ENCODE measurements around the gene MUS81. TPM values are rescaled to one million over a fixed set of nuclear protein-coding genes. Genes with fewer than 3 reads are reported as not detected.

MUS81 gene
- total RNA-seq, 2 donors from 2014 or later, result 51.8 to 62.8 TPM

GRCh38 chr11:65869643-65870306 lies 9.5 kb downstream of the MUS81 start:
- Histone ChIP-seq H3K27ac (peak overlapping the region in 1 of 2 donors; percentile 47), H3K36me3 (peaks cover 40% of the 10 kb centered on the region), H3K4me1 (ENCODE audit: control insufficient read depth in 1 of 2, low read depth in 2 of 2) (peaks cover 5 to 34% of the 10 kb centered on the region in 2 donors), H3K9me3 (no peaks in the 10 kb centered on the region), H3K27me3 (replicated peaks; ENCODE audit: insufficient read depth) (no peaks in the 10 kb centered on the region), H3K4me3 (no peak overlapping the region)
- TF ChIP-seq CTCF (IDR thresholded peaks at IDR 0.05), result no peak
- ATAC-seq (ENCODE audit: insufficient number of reproducible peaks, low FRiP score, low read depth) (no peak), DNase-seq (ENCODE audit: low spot score) (no peak)

- Histone ChIP-seq H3K9me3 (no peaks in the 10 kb centered on the region), H3K4me1 (ENCODE audit: control insufficient read depth in 1 of 2, low read depth in 2 of 2) (peaks cover 5 to 34% of the 10 kb centered on the region in 2 donors), H3K27me3 (replicated peaks; ENCODE audit: insufficient read depth) (no peaks in the 10 kb centered on the region), H3K36me3 (peaks cover 35% of the 10 kb centered on the region), H3K27ac (peak overlapping the region in 1 of 2 donors; percentile 12), H3K4me3 (no peak overlapping the region)
- ATAC-seq (ENCODE audit: insufficient number of reproducible peaks, low FRiP score, low read depth) (no peak), DNase-seq (ENCODE audit: low spot score) (no peak)
- no peak for TF ChIP-seq CTCF (IDR thresholded peaks at IDR 0.05)
Observed at GRCh38 chr11:65870307-65870658, 10.1 kb downstream of the MUS81 start.

GRCh38 chr11:65870706-65871681 lies 10.8 kb downstream of the MUS81 start:
- ATAC-seq (ENCODE audit: insufficient number of reproducible peaks, low FRiP score, low read depth) (no peak), DNase-seq (ENCODE audit: low spot score) (no peak)
- TF ChIP-seq CTCF (IDR thresholded peaks at IDR 0.05), result no peak
- Histone ChIP-seq H3K27ac (peak overlapping the region; percentile 93 to 97), H3K27me3 (replicated peaks; ENCODE audit: insufficient read depth) (no peaks in the 10 kb centered on the region), H3K36me3 (peaks cover 28% of the 10 kb centered on the region), H3K4me3 (peak overlapping the region; percentile 90), H3K9me3 (no peaks in the 10 kb centered on the region), H3K4me1 (ENCODE audit: control insufficient read depth in 1 of 2, low read depth in 2 of 2) (peaks cover 5 to 34% of the 10 kb centered on the region in 2 donors)

DNA sequence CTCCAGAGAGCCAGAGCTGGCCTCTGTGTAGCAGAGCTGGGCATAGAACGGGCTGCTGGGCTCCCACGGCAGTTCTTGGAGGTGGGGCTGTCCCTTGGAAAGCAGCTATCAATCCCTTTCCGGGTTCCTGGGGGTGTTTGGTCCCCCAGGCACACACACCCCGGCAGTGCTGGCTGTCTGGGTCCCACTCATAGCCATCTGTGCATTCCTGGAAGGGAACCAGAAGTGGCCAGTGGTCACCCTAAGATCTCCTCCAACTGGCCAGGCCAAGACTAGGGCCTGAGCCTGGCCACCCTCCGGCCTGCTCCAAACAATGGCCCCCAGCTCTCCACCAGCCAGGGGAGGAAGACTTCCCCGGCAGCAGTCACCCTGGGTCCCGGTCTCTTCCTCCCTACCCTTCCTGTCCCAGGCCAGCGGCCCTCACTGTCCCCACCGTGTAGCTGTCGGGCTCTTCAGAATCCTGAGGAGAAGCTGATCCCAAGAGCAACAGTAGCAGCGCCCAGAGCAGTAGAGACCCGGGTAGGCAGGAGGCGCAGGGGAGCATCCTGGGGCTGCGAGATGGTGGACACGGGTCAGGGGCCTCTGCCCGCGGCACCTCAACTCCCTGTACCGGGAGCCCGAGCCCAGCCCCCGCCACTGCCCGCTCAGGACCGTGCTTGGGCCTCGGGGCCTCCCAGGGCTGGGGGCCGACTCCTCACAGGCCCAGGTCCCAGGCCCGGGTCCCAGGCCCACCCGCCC lies 11.7 kb downstream of the MUS81 start:
- no peaks in the 10 kb centered on the region for H3K27me3 ChIP-seq (replicated peaks; ENCODE audit: insufficient read depth)
- H3K9me3 ChIP-seq, result no peaks in the 10 kb centered on the region
- TF ChIP-seq CTCF (IDR thresholded peaks at IDR 0.05), result no peak
- peak overlapping the region; percentile 93 to 97 for H3K27ac ChIP-seq
- peak overlapping the region; percentile 90 for H3K4me3 ChIP-seq
- no peak for ATAC-seq (ENCODE audit: insufficient number of reproducible peaks, low FRiP score, low read depth)
- no peak for DNase-seq (ENCODE audit: low spot score)
- H3K36me3 ChIP-seq, result peaks cover 18% of the 10 kb centered on the region
- H3K4me1 ChIP-seq (ENCODE audit: control insufficient read depth in 1 of 2, low read depth in 2 of 2), result peaks cover 5 to 34% of the 10 kb centered on the region in 2 donors
